IPS-NIHi7 (cell line): ENCODE data around the gene FAM199X.

ENCODE experiments used
- DNase-seq: peaks from one replicate; pipeline ENCODE4 v3.0.0; 2012; ENCODE audit warnings: mixed read lengths; ENCODE audit errors: extremely low spot score

Gene FAM199X

DNA sequence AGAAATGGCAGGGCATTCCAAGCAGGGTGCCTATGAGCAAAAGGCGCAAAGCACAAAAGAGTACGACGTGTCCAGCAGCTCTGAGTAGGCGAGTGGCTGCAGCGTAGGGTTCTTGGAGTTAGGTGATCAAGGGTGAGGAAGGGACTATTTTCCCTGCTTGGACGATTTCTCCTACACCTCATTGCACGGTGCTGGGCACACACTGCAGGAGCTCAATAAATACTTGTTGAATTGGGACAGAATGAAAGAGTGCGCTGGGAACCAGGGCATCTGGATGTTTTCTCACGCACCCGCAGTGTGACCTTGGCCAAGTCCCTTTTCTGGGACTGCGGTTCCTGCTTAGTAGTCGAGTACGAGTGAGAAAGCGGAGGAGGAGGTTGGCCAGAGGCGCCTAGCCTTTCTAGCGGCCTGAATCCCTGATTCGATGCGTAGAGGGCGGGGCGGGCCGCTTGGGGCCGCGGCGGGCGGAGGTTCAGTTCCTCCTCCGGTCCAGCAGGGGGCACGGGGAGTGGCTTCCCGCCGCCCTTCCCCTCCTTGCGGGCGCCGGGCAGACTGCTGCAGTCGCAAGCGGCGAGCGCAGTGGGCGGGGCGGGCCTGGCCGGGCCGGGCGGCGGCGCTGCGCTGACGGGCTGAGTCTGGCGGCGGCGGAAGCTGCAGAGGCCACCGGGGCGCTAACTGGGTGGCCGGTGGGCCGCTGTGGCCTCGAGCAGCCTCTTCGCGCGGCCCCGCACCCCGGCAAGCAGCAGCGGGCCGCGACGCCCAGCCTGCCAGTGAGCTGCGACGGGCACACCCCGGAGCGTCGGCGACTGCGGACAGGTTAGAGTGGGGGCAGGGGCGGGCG lies at the start of gene FAM199X:
TSS of gene FAM199X (plus strand) at position 560 of the 841 bp plus-strand sequence. CDS start 333 bp downstream, outside the sequence.
- peak; percentile 97 for DNase-seq

DNA sequence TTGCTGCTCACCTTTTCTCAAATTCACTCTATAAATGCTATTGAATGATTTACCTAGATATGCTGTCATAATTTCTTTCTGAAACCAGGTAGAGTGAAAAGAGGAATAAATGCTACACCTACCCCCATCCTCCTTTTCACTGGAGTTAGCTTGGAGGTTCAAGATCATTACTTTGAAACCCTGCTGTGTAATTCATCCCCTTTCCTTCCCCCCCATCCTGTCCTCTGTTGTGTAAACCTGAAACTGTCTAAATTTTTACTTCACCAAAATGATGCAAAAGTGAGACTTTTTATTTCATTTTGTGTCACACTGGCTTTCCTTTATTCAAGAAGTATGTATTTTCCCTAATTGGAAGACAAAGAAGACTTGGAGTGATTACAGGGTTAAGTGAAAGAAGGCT lies 48.5 kb upstream of the FAM199X start:
- DNase-seq, result no peak

- DNase-seq, result no peak
These were observed 47.5 kb upstream of the FAM199X start for GRCh38 chrX:104118765-104119164.

DNA sequence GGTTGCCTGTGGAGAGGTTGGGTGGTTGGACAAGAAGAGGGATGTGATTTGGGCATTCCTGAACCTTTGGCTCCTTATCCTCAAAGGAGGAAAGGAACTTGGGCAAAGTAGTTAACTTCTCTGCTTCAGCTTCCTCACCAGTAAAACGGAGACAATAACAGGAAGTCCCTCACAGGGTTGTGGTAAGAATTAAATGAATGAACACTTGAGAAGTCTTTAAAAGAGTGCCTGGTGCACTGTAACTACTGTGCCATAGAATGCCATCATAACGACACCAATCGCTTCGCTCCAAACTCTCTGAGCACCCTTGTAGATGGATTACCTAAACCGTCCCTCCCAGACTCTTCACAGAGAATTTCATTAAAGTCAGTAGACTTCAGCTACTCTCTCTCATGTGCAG lies 43.4 kb upstream of the FAM199X start:
- no peak for DNase-seq

- no peak for DNase-seq
These were observed 39.4 kb upstream of the FAM199X start for GRCh38 chrX:104126856-104127255.

DNA sequence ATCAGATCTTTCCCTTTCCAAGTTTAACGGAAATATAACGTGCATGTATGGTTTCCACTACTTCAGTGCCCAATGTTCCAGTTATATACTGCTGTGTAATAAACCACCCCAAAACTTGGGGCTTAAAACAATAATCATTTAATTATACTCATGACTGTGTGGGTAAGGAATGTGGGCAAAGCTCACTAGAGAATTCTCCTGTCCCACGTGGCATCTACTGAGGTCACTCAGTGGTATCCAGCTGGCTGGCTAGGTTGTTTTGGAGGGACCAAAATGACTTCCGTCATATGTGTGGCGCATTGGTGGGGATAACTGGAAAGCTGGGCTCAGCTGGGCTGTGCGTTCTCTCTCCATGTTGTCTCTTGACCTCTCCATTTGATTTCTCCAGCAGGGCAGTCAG lies 35.4 kb upstream of the FAM199X start:
- no peak for DNase-seq

DNA sequence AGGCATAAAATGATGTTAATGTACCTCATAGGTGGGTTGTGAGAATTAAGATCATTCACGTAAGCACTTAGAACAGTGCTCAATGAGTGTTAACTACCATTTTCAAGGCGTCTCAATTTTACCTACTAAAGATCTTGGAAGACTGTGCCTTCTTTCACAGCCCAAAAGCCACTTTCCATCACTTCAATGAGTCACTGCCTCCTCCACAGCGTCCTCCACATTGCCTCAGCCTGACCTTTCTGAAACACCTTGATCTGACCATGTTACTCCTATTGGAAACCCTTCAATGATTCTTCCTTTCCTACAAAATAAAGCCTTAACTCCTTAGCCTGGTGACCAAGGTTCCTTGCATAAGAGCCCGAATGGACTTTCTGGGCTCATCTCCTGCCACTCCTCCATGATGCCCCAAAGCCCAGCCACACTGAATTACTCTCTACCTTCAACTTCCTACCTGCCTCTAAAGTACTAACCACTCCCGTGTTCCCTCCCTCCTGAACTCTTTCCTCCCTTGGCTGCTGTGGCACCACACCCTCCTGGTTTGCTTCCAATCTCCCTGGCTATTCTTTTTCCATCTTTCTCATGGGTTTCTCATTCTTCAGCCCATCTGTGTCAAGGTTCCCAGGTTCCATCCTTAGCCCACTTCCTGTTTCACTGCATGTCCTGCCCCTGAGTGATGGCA lies 31.5 kb upstream of the FAM199X start:
- DNase-seq, result no peak

DNA sequence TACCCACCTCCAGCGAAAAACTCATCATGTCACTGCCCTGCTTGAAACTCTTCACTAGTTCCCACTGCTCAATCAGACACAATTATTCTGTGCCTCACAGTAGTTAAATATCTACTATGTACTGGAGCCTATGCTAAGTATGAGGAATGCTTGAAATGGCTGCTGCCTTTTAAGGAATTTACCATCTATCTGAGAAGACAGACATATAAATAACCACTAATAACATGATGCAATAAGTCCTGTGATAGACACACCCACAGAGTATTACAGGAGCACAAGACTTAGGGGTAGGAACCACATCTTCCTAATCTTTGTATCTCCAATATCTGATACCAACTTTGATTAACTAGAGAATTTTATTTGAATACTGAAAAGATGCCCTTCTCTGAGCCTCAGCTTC lies 30.6 kb upstream of the FAM199X start:
- DNase-seq, result no peak

GRCh38 chrX:104136241-104137019 lies 29.8 kb upstream of the FAM199X start:
- DNase-seq, result peak; percentile 90

DNA sequence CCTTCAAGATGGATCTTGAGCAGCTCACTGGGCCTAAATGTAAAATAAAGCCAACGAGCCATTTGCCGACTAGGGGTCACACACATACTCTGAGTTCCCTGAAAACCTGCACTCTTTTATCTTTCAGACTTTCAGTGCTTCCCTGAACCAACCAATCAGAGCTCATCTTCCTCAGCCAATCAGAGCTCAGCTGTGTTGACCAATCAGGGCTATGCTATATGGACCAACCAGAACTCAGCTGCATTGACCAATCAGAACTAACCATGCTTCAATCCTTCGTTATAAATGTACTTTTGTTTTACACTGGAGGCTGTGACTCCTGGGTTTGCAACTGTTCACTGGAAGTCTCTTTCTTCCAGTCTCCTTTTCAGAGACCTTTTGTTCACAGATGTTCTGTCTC lies 28.8 kb upstream of the FAM199X start:
- DNase-seq, result no peak

DNA sequence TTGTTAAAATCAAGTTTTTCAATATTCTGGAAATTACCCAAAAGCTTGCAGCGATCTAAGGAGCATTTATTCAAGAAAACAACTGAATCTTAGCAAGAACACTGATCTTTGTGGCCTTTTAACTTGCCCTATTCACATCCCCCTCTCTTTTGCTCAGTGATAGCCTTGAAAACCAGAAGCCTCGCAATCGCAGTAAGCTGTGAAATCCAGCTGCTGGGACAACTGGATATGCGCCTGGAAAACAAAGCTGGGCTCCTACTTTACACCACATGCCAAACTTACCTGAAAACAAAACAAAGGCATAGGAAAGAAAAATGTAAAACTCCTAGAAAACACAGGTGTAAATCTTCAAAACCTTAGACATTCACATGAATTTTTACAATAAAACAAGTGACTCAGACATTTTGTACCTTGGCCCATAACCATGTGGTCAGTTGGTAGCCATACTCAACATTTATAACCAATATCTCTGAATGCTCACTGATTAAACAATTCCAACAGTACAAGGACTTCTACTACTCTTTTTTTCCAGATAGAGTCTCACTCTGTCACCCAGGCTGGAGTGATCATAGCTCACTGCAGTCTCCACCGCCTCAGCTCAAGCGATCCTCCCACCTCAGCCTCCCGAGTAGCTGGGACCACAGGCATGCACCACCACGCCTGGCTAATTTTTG lies 25.0 kb upstream of the FAM199X start:
- no peak for DNase-seq

- DNase-seq, result no peak
These were observed 15.2 kb upstream of the FAM199X start for GRCh38 chrX:104151037-104151436.

- peak; percentile 80 for DNase-seq
These were observed 9.4 kb upstream of the FAM199X start, which contains the start of gene SLC25A53 for GRCh38 chrX:104156630-104157529. SLC25A53 (minus strand) TSS chrX:104157009; CDS start chrX:104105257, 51,752 bp downstream.

- DNase-seq, result peak; percentile 21
These were observed 633 bp downstream of the FAM199X start for GRCh38 chrX:104166735-104167436.

DNA sequence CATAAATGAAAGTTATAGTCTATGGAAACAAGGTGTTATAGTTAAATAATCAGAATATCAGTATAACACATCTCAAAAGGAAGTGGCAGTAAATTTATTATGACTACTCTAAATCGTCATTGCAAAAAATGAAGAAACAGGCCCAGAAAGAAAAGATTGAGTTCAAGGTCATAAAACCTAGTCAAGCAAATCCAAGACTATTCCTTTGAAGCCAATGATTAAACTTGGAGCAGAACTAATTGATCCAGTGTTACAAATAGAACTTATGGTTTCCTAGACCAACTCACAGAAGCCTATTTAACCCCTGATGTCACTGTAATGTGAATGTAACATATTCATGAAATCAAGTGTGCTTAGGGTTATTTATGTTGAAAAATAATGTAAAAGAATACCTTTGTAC lies 1.9 kb downstream of the FAM199X start:
- DNase-seq, result no peak

GRCh38 chrX:104172121-104172520 lies 5.9 kb downstream of the FAM199X start:
- no peak for DNase-seq

- DNase-seq, result no peak
These were observed 6.5 kb downstream of the FAM199X start for GRCh38 chrX:104172788-104173187.

- DNase-seq, result no peak
These were observed 7.6 kb downstream of the FAM199X start for GRCh38 chrX:104173841-104174240.

- DNase-seq, result no peak
These were observed 17.4 kb downstream of the FAM199X start for GRCh38 chrX:104183685-104184084.

DNA sequence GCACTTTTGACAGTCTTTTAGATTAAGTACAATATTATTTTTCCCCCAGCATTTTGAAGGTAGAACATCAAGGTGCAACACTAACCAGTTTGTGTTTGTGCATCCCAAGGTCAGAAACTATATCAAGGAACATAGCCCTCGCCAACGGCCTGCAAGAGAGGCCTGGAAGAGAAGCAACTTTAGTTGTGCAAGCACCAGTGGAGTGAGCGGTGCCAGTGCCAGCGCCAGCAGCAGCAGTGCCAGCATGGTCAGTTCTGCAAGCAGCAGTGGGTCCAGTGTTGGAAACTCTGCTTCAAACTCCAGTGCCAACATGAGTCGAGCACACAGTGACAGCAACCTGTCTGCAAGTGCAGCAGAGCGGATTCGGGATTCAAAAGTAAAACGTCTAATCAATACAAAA lies 21.7 kb downstream of the FAM199X start:
- DNase-seq, result no peak
